HG03520 (cell line): Measurements from ENCODE around the gene TYRO3.
"Not testable (repeated sequence)": the region's sequence is repeated elsewhere in the genome, so short reads cannot be mapped to it uniquely, and the experiment has no call there.

Experiments used
- ATAC-seq: cut with Tn5 transposase; IDR thresholded peaks from one replicate; pipeline ENCODE4 v1.9.1; 2021; ENCODE audit warnings: mild to moderate bottlenecking, moderate library complexity; ENCODE audit not compliant: unreplicated experiment

TYRO3 gene

DNA sequence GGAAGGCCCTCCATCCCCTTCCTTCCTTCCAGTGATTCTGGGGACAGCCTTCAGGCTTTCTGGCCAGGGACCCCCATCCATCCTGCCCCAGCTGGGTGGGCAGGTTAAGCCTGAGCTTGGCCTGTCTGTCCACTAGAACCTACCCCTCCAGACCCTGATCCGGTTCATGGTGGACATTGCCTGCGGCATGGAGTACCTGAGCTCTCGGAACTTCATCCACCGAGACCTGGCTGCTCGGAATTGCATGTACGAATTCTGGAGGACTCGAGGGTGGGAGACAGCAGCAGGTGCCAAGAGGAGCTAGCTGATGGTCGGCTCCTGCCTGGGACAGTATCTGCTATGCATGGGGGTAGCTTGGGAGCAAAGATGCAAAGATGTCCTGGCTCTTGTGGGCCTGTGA is 13.9 kb downstream of the TYRO3 start:
- ATAC-seq: no peak

DNA sequence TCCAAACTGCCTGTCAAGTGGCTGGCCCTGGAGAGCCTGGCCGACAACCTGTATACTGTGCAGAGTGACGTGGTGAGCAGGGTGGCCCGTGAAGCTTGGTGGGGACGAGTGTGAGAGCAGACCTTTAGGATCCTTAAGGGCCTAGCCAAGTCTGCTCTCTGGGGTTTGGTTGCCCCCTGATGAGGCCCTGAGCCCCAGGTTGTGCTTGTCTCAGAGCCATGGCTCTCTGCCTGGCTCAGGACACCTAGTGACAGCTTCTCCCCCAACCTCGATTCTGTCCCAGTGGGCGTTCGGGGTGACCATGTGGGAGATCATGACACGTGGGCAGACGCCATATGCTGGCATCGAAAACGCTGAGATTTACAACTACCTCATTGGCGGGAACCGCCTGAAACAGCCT is 14.4 kb downstream of the TYRO3 start:
- no peak for ATAC-seq

DNA sequence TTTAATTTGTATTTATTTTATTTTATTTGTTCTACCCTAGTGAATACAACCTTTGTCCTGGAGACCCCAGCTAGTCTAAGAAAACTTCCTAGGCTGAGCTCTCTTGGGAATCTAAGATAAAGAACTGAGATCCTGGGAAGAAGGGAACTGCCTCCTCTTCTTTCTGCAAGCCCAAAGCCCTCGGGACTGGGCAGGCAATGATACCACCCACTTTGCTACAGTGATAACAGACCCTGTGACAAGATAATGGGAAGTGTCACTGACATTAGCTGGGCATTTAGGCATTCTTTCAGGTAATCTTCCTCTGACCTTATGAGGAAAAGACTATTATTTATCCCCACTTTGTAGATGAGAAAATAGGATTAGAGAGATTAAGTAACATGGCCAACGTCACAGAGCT is 15.1 kb downstream of the TYRO3 start:
- ATAC-seq: no peak

DNA sequence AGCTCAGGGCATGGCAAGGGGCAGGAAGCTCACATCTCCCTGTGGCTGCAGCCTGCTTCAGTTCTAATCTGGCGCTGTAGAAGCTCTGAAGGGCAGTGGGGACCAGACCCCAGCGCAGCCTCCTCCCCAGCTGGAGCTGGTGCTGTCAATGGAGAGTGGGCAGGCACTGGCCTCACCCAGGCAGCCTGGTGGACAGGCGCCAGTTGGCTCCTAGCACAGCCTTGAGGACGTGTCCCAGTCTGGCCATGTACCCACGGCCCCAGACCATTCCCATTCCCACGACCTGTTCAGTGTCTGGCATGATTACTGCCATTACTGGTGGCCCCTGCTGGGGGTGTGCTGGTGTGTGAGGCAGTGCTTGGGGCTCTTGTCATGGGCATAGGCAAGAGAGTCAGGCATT is 16.3 kb downstream of the TYRO3 start:
- no peak for ATAC-seq

DNA sequence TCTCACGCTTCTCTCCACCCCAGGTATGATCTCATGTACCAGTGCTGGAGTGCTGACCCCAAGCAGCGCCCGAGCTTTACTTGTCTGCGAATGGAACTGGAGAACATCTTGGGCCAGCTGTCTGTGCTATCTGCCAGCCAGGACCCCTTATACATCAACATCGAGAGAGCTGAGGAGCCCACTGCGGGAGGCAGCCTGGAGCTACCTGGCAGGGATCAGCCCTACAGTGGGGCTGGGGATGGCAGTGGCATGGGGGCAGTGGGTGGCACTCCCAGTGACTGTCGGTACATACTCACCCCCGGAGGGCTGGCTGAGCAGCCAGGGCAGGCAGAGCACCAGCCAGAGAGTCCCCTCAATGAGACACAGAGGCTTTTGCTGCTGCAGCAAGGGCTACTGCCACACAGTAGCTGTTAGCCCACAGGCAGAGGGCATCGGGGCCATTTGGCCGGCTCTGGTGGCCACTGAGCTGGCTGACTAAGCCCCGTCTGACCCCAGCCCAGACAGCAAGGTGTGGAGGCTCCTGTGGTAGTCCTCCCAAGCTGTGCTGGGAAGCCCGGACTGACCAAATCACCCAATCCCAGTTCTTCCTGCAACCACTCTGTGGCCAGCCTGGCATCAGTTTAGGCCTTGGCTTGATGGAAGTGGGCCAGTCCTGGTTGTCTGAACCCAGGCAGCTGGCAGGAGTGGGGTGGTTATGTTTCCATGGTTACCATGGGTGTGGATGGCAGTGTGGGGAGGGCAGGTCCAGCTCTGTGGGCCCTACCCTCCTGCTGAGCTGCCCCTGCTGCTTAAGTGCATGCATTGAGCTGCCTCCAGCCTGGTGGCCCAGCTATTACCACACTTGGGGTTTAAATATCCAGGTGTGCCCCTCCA is 19.1 kb downstream of the TYRO3 start:
- ATAC-seq: no peak

DNA sequence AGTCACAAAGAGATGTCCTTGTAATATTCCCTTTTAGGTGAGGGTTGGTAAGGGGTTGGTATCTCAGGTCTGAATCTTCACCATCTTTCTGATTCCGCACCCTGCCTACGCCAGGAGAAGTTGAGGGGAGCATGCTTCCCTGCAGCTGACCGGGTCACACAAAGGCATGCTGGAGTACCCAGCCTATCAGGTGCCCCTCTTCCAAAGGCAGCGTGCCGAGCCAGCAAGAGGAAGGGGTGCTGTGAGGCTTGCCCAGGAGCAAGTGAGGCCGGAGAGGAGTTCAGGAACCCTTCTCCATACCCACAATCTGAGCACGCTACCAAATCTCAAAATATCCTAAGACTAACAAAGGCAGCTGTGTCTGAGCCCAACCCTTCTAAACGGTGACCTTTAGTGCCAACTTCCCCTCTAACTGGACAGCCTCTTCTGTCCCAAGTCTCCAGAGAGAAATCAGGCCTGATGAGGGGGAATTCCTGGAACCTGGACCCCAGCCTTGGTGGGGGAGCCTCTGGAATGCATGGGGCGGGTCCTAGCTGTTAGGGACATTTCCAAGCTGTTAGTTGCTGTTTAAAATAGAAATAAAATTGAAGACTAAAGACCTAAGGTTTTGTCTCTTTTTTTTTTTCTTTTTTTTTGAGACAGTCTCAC is 19.8 kb downstream of the TYRO3 start:
- ATAC-seq: no peak

DNA sequence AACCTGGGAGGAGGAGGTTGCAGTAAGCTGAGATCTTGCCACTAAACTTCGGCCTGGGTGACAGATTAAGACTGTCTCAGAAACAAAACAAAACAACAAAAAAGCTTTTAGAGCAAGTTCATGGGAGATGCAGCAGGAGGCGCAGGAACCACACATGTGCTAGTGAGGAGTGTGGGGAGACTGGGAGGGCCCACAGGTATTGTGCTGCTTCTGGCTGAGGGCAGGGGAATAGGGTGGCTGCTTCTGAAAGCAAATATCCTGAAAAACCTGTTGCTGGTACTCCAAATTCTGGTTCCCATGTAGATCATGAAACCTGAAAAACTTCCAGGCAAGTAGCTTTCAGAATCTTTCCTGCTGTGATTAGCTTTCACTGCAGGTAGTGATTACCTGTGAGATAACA is 22.1 kb downstream of the TYRO3 start:
- ATAC-seq: no peak

DNA sequence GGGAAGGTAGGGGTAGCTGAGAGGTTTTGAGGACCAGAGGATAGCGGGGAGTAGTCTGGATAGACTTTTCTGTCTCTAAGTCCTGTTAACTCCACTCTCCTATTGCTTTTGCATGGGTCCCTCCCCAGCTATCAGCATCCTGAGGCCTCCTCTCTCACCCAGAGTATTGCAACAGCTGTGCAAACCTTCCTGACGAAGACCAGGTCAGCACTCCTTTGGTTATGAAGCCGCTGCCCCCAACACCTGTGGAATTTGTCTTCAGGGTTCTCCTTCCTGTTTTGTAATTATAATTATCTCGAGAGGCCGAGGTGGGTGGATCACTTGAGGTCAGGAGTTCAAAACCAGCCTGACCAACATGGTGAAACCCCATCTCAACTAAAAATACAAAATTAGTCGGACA is 24.8 kb downstream of the TYRO3 start:
- no peak for ATAC-seq

DNA sequence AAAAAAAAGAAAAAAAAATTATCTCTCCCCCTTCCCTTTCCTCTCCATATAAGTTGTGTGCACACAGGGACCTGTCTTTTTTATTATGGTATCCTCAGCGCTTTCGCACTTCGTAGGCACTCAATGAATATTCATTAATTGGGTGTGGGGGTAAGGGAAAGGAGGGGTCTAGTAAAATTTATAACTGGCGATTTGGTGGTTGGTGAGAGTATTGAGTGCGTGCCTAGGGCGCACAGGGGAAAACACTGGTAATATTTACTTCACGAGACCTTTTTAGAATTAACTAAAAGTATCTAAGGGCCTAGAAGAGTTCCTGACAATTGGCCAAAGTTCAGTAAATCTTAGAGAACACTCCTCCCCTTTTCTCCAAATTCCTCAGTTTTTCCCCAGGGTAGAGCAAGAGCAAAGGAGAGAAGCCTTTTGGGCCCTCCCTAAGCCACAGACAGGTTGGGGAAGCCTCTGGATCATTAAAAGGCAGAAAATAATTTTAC is 25.7 kb downstream of the TYRO3 start:
- no peak for ATAC-seq

DNA sequence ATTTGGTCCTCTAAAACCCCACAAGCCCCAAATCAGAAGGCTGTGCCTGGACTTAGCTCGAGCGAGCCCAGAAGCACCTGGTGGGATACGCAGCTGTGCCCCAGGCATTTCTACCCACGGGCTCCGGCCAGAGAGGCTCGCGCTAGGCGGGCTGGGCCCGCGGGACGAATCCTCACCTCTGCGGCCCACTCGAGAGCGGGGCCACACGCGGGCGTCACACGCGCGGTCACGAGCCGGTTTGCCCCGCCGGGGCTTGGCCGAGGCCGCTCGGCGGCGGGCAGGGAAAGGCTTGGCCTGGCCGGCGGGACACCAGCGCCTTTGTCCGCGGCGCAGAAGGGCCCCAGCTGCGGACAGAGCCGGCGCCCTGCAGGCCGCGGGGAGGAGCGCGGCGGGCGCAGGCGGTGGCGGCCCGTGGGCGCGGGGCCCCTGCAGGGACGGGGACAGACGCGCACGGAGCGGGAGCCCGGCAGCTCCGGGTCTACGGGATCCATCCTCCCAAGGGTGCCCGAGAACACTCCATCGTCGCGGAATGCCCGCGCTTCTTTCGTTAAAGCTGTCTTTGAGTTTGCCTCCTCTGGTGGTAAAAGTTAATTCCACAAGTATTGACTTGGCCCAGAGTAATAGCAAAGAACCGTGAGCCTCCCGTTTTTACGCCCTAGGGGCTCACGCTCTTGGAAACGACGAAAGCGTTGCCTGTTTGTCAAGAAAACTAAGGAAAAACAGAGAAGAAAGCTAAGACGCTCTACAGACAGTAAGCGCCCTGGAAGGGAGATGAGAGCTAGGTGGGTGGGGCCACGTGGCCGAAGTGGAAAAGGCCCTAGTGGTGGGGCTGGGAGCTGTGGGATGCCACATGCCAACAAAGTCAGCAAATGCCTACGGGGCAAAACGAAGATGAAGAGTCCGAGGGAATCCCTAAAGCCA is 26.4 kb downstream of the TYRO3 start:
- ATAC-seq: no peak

DNA sequence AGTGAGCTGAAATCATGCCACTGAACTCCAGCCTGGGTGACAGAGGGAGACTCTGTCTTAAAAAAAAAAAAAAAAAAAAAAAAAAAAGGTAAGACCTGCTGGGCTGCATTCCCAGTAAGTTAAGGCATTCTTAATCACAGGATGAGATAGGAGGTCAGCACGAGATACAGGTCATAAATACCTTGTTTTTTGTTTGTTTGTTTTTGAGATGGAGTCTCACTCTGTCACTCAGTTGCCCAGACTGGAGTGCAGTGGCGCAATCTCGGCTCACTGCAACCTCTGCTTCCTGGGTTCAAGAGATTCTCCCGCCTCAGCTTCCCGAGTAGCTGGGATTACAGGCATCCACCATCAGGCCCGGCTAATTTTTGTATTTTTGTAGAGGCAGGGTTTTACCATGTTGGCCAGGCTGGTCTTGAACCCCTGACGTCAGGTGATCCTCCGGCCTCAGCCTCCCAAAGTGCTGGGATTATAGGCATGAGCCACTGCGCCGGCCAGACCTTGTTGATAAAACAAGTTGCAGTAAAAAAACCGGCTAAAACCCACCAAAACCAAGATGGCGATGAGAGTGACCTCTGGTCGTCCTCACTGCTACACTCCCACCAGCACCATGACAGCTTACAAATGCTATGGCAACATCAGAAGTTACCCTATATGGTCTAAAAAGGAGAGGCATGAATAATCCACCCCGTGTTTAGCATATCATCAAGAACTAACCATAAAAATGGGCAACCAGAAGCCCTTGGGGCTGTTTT is 27.7 kb downstream of the TYRO3 start:
- ATAC-seq: not testable (repeated sequence)

DNA sequence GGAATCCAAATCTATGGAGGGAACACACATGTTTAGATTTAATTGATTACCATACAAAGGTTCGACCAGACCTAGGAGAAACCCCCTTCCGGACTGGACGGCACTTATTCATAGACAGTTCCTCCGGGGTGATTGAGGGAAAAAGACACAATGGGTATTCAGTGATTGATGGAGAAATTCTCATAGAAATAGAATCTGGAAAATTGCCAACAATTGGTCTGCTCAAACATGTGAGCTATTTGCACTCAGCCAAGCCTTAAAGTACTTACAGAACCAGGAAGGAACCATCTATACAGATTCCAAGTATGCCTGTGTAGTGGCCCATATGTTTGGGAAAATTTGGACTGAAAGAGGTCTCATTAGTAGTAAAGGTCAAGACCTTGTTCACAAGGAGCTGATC is 30.0 kb downstream of the TYRO3 start:
- ATAC-seq: not testable (repeated sequence)

DNA sequence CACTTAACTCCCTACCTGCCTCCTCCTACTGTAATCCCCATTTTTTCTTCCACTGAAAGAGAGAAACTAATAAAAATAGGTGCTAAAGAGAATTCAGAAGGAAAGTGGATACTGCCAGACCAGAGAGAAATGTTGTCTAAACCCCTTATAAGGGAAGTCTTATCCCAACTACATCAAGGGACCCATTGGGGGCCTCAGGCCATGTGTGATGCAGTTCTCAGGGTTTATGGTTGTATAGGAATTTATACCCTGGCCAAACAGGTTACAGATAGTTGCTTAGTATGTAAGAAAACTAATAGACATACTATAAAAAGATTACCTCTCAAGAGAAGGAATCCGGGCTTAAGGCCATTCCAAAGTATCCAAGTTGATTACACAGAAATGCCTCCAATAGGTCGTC is 30.6 kb downstream of the TYRO3 start:
- not testable (repeated sequence) for ATAC-seq

DNA sequence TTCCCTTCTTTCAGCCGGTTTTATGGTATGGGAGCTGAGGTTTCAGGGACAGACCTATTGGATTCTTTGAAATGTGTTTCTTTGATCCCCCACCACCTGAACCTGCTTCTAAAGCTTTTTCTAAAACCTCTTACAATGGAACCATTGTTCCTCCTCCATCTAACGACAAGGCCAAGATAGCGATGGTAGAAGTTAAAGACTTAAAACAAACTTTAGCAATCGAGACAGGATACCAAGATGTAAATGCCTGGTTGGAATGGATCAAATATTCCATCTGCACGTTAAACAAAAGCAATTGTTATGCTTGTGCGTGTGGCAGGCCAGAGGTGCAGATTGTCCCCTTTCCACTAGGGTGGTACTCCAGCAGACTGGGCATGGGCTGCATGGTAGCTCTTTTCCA is 32.2 kb downstream of the TYRO3 start:
- not testable (repeated sequence) for ATAC-seq

DNA sequence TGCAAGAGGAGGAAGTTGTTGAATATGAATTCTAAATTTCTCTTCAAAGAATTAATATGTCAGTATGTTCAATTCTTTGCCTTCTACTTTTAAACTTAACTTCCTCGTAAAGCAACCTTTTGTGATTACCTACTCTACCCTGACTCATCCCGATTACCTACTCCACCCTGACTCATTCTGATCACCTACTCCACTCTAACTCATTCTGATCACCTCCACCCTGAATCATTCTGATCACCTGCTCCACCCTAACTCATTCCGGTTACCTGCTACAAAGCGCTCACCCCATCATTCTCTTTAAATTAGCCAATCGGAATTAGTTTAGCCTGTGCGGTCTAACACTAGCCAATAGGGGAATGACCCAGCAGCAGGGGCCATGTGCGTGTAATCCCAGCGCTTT is 33.7 kb downstream of the TYRO3 start:
- ATAC-seq: not testable (repeated sequence)

DNA sequence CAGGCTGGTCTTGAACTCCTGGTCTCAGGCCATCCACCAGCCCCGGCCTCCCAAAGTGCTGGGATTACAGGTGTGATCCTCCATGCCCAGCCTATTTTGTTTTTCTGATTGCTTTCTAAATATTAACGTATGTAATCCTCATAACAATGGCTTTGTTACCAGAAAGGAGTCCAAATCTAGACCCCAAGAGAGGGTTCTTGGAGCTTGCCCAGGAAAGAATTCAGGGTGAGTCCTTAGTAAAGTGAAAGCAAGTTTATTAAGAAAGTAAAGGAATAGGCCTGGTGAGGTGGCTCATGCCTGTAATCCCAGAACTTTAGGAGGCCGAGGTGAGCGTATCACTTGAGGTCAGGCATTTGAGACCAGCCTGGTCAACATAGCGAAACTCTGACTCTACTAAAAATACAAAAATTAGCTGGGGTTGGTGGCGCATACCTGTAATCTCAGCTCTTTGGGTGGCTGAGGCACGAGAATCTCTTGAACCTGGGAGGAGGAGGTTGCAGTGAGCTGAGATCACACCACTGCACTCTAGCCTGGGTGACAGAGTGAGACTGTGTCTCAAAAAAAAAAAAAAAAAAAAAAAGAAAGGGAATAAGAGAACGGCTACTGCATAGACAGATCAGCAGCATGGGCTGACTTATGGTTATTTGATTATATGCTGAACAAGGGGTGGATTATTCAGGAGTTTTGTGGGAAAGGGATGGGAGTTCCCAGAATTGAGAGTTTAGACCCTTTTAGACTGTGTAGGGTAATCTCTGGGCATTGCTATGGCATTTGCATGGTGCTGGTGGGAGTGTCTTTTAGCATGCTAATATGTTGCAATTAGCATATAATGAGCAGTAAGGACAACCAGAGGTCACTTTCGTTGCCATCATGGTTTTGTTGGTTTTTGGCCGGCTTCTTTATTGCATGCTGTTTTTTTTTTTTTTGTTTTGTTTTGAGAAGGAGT is 36.1 kb downstream of the TYRO3 start:
- ATAC-seq: no peak

DNA sequence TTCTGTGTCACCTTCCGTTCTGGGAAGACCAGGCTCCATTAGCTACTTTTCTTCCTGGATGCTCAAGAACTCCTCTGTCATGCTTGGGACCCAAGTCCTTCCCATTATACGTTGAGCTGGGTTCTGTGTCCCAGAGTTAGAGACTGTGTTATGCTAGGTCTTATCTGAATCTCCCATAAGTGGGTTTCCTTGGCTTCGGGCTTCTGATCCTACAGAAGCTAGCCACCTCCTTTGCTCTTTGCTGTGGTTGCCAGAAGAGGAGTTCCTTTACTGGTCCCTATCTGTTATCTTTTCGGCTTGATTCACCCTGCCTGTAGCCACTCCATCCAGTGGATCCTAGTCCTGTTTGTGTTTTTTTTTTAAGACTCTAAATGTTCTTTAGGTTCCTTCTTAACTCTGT is 38.0 kb downstream of the TYRO3 start:
- ATAC-seq: no peak

DNA sequence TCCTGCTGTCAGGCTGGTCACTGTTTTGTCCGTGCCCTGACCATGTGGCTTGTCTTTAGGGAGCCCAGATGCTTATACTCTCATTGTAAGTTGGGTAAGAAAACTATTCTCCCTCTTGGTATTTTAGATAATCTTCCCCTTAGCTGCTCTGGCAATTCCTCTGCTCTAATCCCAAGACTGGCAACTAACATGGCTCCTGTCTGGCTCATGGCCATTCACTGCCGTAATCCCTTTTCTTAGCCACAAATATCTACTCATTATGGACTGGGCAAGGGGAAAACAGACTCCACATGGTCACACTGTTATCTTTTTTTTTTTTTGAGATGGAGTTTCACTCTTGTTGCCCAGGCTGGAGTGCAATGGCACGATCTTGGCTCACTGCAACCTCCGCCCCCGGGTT is 38.8 kb downstream of the TYRO3 start:
- no peak for ATAC-seq

DNA sequence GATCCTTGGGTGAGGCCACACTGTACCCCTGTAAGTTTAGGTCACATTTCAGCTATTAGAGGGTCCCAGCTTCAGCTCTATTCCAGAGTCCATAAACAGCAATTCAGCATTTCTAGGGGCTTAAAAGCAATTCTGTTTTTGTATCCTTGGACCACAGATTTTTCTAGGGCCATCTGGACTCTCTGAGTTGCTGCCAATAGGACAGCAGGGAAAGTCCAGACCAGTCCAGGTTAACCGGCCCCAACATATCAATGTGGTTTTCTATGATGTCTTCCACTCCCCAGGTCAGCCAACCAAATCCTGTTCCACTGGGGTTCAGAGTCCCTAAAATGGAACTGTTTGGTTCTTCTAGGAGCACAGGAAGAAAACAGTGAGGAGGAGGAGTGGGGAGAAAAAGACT is 40.0 kb downstream of the TYRO3 start:
- ATAC-seq: no peak
